Measurements from ENCODE around the gene INTS1. TPM values are rescaled to one million over a fixed set of nuclear protein-coding genes. Genes with fewer than 3 reads are reported as not detected.

Gene INTS1
- total and polyA plus RNA-seq, 2 experiments from 2014 or later = 35.1 to 111 TPM

DNA sequence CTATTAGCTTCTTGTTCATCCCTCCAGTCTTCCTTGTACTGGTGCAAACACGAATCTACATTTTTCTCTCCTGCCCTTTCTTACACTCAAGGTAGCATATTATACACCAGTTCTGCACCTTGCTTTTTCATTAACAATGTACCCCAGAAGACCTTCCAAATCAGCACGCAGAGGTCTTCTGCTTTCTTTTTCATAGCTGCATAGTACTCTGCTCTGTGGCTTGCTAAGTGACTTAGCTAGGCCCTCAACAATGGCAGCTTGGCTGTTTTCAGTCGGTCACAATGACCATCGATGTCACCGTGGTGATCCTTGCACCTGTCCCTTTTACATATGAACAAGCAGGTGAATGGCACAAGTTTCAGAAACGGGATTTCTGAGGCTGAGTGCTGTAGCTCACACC lies 21.2 kb upstream of the INTS1 start:
- Histone ChIP-seq H3K27me3 (ENCODE audit: insufficient read depth) (no peaks in the 10 kb centered on the region), H2AFZ (no peak overlapping the region), H3K36me3 (ENCODE audit: insufficient read depth) (no peaks in the 10 kb centered on the region), H3K9me2 (ENCODE audit: insufficient read depth) (no peaks in the 10 kb centered on the region), H4K20me1 (replicated peaks; ENCODE audit: insufficient read depth) (no peaks in the 10 kb centered on the region), H3K4me3 (no peak overlapping the region), H3F3A (replicated peaks; ENCODE audit: low read depth) (no peaks in the 10 kb centered on the region), H3K79me2 (replicated peaks; ENCODE audit: insufficient read depth) (no peaks in the 10 kb centered on the region; the same call in 1 of the 2 replicates), H3K27ac (ENCODE audit: low read depth) (no peak overlapping the region), H3K4me1 (ENCODE audit: insufficient read depth) (no peaks in the 10 kb centered on the region; the same call in 1 of the 2 replicates), H3K4me2 (no peak overlapping the region)
- DNase-seq (ENCODE audit: low spot score) = no peak
- Mint-ChIP-seq H3K9me3 (no peaks in the 10 kb centered on the region), H3K36me3 (ENCODE audit: low read depth) (no peaks in the 10 kb centered on the region), H3K4me3 (no peak overlapping the region), H3K27ac (no peak overlapping the region), H3K27me3 (ENCODE audit: insufficient read depth, low read depth, poor library complexity) (peaks cover 16% of the 10 kb centered on the region), H3K4me1 (peaks cover 10% of the 10 kb centered on the region)
- no peak for TF ChIP-seq ZNF114 (CRISPR knock-in tag; IDR thresholded peaks at IDR 0.05)
- no peak for TF ChIP-seq POLR2AphosphoS5 (IDR thresholded peaks at IDR 0.05; ENCODE audit: low read depth)
- TF ChIP-seq ZNF331 (CRISPR knock-in tag; IDR thresholded peaks at IDR 0.05; ENCODE audit: low read depth) = no peak
- TF ChIP-seq ETS1 (IDR thresholded peaks at IDR 0.05) = no peak
- TF ChIP-seq, protein P1, sequence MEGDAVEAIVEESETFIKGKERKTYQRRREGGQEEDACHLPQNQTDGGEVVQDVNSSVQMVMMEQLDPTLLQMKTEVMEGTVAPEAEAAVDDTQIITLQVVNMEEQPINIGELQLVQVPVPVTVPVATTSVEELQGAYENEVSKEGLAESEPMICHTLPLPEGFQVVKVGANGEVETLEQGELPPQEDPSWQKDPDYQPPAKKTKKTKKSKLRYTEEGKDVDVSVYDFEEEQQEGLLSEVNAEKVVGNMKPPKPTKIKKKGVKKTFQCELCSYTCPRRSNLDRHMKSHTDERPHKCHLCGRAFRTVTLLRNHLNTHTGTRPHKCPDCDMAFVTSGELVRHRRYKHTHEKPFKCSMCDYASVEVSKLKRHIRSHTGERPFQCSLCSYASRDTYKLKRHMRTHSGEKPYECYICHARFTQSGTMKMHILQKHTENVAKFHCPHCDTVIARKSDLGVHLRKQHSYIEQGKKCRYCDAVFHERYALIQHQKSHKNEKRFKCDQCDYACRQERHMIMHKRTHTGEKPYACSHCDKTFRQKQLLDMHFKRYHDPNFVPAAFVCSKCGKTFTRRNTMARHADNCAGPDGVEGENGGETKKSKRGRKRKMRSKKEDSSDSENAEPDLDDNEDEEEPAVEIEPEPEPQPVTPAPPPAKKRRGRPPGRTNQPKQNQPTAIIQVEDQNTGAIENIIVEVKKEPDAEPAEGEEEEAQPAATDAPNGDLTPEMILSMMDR (conservative IDR thresholded peaks at IDR 0.05; ENCODE audit: low read depth in 2 of 2) = no peak
- no peak for TF ChIP-seq EZH2phosphoT487 (IDR thresholded peaks at IDR 0.05; ENCODE audit: unreplicated experiment)
- no peak for TF ChIP-seq CREB1 (CRISPR knock-in tag; IDR thresholded peaks at IDR 0.05; ENCODE audit: low read depth)
- no peak for TF ChIP-seq NANOG (IDR thresholded peaks at IDR 0.05; ENCODE audit: borderline replicate concordance)
- no peak for TF ChIP-seq STAT1 (IDR thresholded peaks at IDR 0.05; ENCODE audit: unreplicated experiment)
- no peak for TF ChIP-seq EZH2 (IDR thresholded peaks at IDR 0.05; ENCODE audit: low read depth, unreplicated experiment)
- TF ChIP-seq, protein P2, sequence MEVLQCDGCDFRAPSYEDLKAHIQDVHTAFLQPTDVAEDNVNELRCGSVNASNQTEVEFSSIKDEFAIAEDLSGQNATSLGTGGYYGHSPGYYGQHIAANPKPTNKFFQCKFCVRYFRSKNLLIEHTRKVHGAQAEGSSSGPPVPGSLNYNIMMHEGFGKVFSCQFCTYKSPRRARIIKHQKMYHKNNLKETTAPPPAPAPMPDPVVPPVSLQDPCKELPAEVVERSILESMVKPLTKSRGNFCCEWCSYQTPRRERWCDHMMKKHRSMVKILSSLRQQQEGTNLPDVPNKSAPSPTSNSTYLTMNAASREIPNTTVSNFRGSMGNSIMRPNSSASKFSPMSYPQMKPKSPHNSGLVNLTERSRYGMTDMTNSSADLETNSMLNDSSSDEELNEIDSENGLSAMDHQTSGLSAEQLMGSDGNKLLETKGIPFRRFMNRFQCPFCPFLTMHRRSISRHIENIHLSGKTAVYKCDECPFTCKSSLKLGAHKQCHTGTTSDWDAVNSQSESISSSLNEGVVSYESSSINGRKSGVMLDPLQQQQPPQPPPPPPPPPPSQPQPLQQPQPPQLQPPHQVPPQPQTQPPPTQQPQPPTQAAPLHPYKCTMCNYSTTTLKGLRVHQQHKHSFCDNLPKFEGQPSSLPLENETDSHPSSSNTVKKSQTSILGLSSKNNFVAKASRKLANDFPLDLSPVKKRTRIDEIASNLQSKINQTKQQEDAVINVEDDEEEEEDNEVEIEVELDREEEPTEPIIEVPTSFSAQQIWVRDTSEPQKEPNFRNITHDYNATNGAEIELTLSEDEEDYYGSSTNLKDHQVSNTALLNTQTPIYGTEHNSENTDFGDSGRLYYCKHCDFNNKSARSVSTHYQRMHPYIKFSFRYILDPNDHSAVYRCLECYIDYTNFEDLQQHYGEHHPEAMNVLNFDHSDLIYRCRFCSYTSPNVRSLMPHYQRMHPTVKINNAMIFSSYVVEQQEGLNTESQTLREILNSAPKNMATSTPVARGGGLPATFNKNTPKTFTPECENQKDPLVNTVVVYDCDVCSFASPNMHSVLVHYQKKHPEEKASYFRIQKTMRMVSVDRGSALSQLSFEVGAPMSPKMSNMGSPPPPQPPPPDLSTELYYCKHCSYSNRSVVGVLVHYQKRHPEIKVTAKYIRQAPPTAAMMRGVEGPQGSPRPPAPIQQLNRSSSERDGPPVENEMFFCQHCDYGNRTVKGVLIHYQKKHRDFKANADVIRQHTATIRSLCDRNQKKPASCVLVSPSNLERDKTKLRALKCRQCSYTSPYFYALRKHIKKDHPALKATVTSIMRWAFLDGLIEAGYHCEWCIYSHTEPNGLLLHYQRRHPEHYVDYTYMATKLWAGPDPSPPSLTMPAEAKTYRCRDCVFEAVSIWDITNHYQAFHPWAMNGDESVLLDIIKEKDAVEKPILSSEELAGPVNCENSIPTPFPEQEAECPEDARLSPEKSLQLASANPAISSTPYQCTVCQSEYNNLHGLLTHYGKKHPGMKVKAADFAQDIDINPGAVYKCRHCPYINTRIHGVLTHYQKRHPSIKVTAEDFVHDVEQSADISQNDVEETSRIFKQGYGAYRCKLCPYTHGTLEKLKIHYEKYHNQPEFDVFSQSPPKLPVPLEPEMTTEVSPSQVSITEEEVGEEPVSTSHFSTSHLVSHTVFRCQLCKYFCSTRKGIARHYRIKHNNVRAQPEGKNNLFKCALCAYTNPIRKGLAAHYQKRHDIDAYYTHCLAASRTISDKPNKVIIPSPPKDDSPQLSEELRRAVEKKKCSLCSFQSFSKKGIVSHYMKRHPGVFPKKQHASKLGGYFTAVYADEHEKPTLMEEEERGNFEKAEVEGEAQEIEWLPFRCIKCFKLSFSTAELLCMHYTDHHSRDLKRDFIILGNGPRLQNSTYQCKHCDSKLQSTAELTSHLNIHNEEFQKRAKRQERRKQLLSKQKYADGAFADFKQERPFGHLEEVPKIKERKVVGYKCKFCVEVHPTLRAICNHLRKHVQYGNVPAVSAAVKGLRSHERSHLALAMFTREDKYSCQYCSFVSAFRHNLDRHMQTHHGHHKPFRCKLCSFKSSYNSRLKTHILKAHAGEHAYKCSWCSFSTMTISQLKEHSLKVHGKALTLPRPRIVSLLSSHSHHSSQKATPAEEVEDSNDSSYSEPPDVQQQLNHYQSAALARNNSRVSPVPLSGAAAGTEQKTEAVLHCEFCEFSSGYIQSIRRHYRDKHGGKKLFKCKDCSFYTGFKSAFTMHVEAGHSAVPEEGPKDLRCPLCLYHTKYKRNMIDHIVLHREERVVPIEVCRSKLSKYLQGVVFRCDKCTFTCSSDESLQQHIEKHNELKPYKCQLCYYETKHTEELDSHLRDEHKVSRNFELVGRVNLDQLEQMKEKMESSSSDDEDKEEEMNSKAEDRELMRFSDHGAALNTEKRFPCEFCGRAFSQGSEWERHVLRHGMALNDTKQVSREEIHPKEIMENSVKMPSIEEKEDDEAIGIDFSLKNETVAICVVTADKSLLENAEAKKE (CRISPR knock-in tag; IDR thresholded peaks at IDR 0.05) = no peak
- no peak for TF ChIP-seq JUNB (IDR thresholded peaks at IDR 0.05; ENCODE audit: unreplicated experiment)
- TF ChIP-seq REST (IDR thresholded peaks at IDR 0.05; ENCODE audit: unreplicated experiment) = no peak
- no peak for ATAC-seq

All from GM23338 (cell line).